GM12892 (cell line): ENCODE results near the gene TM4SF18.
"Not testable (repeated sequence)": the region's sequence is repeated elsewhere in the genome, so short reads cannot be mapped to it uniquely, and the experiment has no call there.

Experiments
- DNase-seq: peaks from one replicate; pipeline ENCODE4 v3.0.0; 2011; ENCODE audit not compliant: insufficient read length
- FAIRE-seq: peaks from 2 replicates; lab custom pipeline; 2011; peaks lifted over from hg19 to GRCh38; lab: Jason Lieb, UNC
- POLR2A ChIP-seq: IDR thresholded peaks from 2 replicates; pipeline ENCODE4 v1.6.1; 2011; ENCODE audit warnings: low read depth, low read length, control low read depth
- POLR2AphosphoS5 ChIP-seq: IDR thresholded peaks from 2 replicates; pipeline ENCODE4 v1.6.1; 2011; ENCODE audit warnings: low read depth, low read length, control low read depth
- TAF1 ChIP-seq: IDR thresholded peaks from 2 replicates; pipeline ENCODE4 v1.6.1; 2011; ENCODE audit warnings: low read depth, mild to moderate bottlenecking, control low read depth, low read length, borderline replicate concordance

The TM4SF18 gene

GRCh38 chr3:149364624-149365023 is 31.2 kb upstream of the TM4SF18 start:
- no peak for FAIRE-seq
- DNase-seq = no peak
- TF ChIP-seq POLR2A (no peak), POLR2AphosphoS5 (no peak), TAF1 (no peak)

- TF ChIP-seq POLR2AphosphoS5 (no peak), POLR2A (no peak), TAF1 (no peak)
- FAIRE-seq = no peak
- DNase-seq = no peak
These were observed 29.6 kb upstream of the TM4SF18 start for GRCh38 chr3:149363053-149363452.

- FAIRE-seq = no peak
- no peak for DNase-seq
- TF ChIP-seq POLR2A (no peak), TAF1 (no peak), POLR2AphosphoS5 (no peak)
These were observed 28.9 kb upstream of the TM4SF18 start for GRCh38 chr3:149362366-149362765.

- no peak for DNase-seq
- no peak for TF ChIP-seq TAF1
- no peak for TF ChIP-seq POLR2AphosphoS5
- TF ChIP-seq POLR2A = no peak
- FAIRE-seq = no peak
These were observed 23.2 kb upstream of the TM4SF18 start for GRCh38 chr3:149356630-149357029.

- no peak for DNase-seq
- TF ChIP-seq TAF1 (no peak), POLR2A (no peak), POLR2AphosphoS5 (no peak)
- FAIRE-seq = no peak
These were observed 22.7 kb upstream of the TM4SF18 start for GRCh38 chr3:149356044-149356592.

GRCh38 chr3:149353581-149354184 is 20.2 kb upstream of the TM4SF18 start:
- no peak for DNase-seq
- TF ChIP-seq POLR2AphosphoS5 (no peak), POLR2A (no peak), TAF1 (no peak)
- no peak for FAIRE-seq

- FAIRE-seq = peak; percentile 84
- peak; percentile 33 for DNase-seq
- no peak for TF ChIP-seq TAF1
- TF ChIP-seq POLR2A = no peak
- no peak for TF ChIP-seq POLR2AphosphoS5
These were observed 19.1 kb upstream of the TM4SF18 start for GRCh38 chr3:149352556-149352955.

- TF ChIP-seq POLR2A (no peak), POLR2AphosphoS5 (no peak), TAF1 (no peak)
- FAIRE-seq (no peak), DNase-seq (no peak)
These were observed 10.5 kb upstream of the TM4SF18 start for GRCh38 chr3:149343951-149344350.

- FAIRE-seq (no peak), DNase-seq (no peak)
- TF ChIP-seq TAF1 = no peak
- TF ChIP-seq POLR2A = no peak
- no peak for TF ChIP-seq POLR2AphosphoS5
These were observed 9.3 kb upstream of the TM4SF18 start for GRCh38 chr3:149342413-149343380.

- TF ChIP-seq POLR2A = no peak
- no peak for TF ChIP-seq TAF1
- TF ChIP-seq POLR2AphosphoS5 = no peak
- FAIRE-seq (no peak), DNase-seq (no peak)
These were observed 7.0 kb upstream of the TM4SF18 start for GRCh38 chr3:149340310-149340933.

GRCh38 chr3:149339931-149340309 is 6.5 kb upstream of the TM4SF18 start:
- no peak for DNase-seq
- no peak for TF ChIP-seq POLR2AphosphoS5
- no peak for TF ChIP-seq POLR2A
- TF ChIP-seq TAF1 = no peak
- no peak for FAIRE-seq

GRCh38 chr3:149337486-149337885 is 4.0 kb upstream of the TM4SF18 start:
- not testable (repeated sequence) for DNase-seq, FAIRE-seq
